HepG2 (cell line): ENCODE measurements around the gene MICB. TPM values are rescaled to one million over a fixed set of nuclear protein-coding genes. Genes with fewer than 3 reads are reported as not detected.
A peak's percentile ranks its signal among the peaks of the same experiment; 100 is the strongest.

ENCODE experiments used
- ARHGAP35 ChIP-seq: sonication (generic); formaldehyde crosslinking; IDR thresholded peaks from 2 replicates; pipeline ENCODE4 v1.9.0; 2022; ENCODE audit warnings: mild to moderate bottlenecking, inconsistent platforms, moderate library complexity, missing genetic modification reagents, borderline replicate concordance
- CBFB ChIP-seq: sonication (generic); formaldehyde crosslinking; IDR thresholded peaks from 2 replicates; pipeline ENCODE4 v1.4.0; 2020; ENCODE audit warnings: missing genetic modification reagents
- CBX2 ChIP-seq, 2 experiments: fragments of 200-600 bp in 1 of 2; sonication (generic); formaldehyde crosslinking in 1 of 2; IDR thresholded peaks; 2 replicates each; pipeline versions ENCODE4 v1.7.0 to v1.8.1; 2018 to 2022; ENCODE audit warnings: low read depth in 2 of 2, low read length in 1 of 2, mild to moderate bottlenecking in 1 of 2, missing genetic modification reagents in 1 of 2
- FOSL2 ChIP-seq: sonication (generic); formaldehyde crosslinking; IDR thresholded peaks from 2 replicates; pipeline ENCODE4 v1.4.0; 2020; ENCODE audit warnings: missing genetic modification reagents
- FOXC1 ChIP-seq: sonication (generic); formaldehyde crosslinking; IDR thresholded peaks from 2 replicates; pipeline ENCODE4 v1.8.0; 2022; ENCODE audit warnings: mild to moderate bottlenecking, missing genetic modification reagents, borderline replicate concordance
- HBP1 ChIP-seq: IDR thresholded peaks from 2 replicates; pipeline ENCODE4 v1.6.1; 2016; ENCODE audit warnings: low read depth, control low read depth
- MNT ChIP-seq: fragments of 450-650 bp; IDR thresholded peaks from 2 replicates; pipeline ENCODE4 v1.6.1; 2016
- SAP130 ChIP-seq: IDR thresholded peaks from 2 replicates; pipeline ENCODE4 v1.6.1; 2016; ENCODE audit warnings: low read depth
- TCF7L2 ChIP-seq: IDR thresholded peaks from 2 replicates; pipeline ENCODE4 v1.6.1; 2011; ENCODE audit warnings: mild to moderate bottlenecking, low read depth, low read length, moderate library complexity
- ZNF24 ChIP-seq: fragments of 450-650 bp; IDR thresholded peaks from 2 replicates; pipeline ENCODE4 v1.6.1; 2017; ENCODE audit warnings: antibody characterized with exemption, mild to moderate bottlenecking
- ZNF33A ChIP-seq: sonication (generic); formaldehyde crosslinking; IDR thresholded peaks from 2 replicates; pipeline ENCODE4 v1.5.1; 2020; ENCODE audit warnings: missing genetic modification reagents, mild to moderate bottlenecking, moderate library complexity, borderline replicate concordance
- ZNF34 ChIP-seq: sonication (generic); formaldehyde crosslinking; IDR thresholded peaks from 2 replicates; pipeline ENCODE4 v1.4.0; 2020; ENCODE audit warnings: mild to moderate bottlenecking, missing genetic modification reagents, borderline replicate concordance
- ZNF432 ChIP-seq: sonication (generic); formaldehyde crosslinking; IDR thresholded peaks from 2 replicates; pipeline ENCODE4 v1.5.0; 2020; ENCODE audit warnings: missing genetic modification reagents, mild to moderate bottlenecking, borderline replicate concordance
- ZNF546 ChIP-seq: sonication (generic); formaldehyde crosslinking; conservative IDR thresholded peaks from 2 replicates; pipeline ENCODE4 v1.8.1; 2023; ENCODE audit warnings: mild to moderate bottlenecking, missing genetic modification reagents
- ZNF577 ChIP-seq: sonication (generic); formaldehyde crosslinking; IDR thresholded peaks from 2 replicates; pipeline ENCODE4 v1.4.0; 2020; ENCODE audit warnings: mild to moderate bottlenecking, low read depth, missing genetic modification reagents, borderline replicate concordance
- ZUFSP ChIP-seq: sonication (generic); formaldehyde crosslinking; IDR thresholded peaks from 2 replicates; pipeline ENCODE4 v1.9.0; 2021; ENCODE audit warnings: missing genetic modification reagents, mild to moderate bottlenecking, borderline replicate concordance
- polyA plus RNA-seq, 8 experiments: library from polyadenylated mRNA; depleted of rRNA in 3 of 8; stranded (reverse) in 7 of 8; unstranded in 1 of 8; fragments of >200 nt; fragmentation: Illumina TruSeq in 4 of 8; extraction: Trizol in 4 of 8; gene quantifications; 2 replicates each; pipeline versions ENCODE4 v1.2.1 to v1.2.3, GENCODE V29; 2011 to 2016; ENCODE audit warnings: low read depth in 4 of 8, missing spikeins in 1 of 8, mixed read lengths in 1 of 8; ENCODE audit not compliant: insufficient read depth in 1 of 8
- total RNA-seq, 5 experiments: library from RNA; depleted of rRNA; stranded (reverse); fragments of >200 nt; fragmentation: Illumina TruSeq; extraction: Trizol; gene quantifications; 2 replicates each; pipeline ENCODE4 v1.2.3, GENCODE V29; 2016; ENCODE audit warnings: low read depth in 1 of 5
- TF ChIP-seq, protein P1 (sequence below): sonication (generic); formaldehyde crosslinking; IDR thresholded peaks from 2 replicates; pipeline ENCODE4 v1.9.0; 2021; ENCODE audit warnings: missing genetic modification reagents, borderline replicate concordance
- TF ChIP-seq, protein P2 (sequence below): IDR thresholded peaks from 2 replicates; pipeline ENCODE4 v1.6.1; 2016; ENCODE audit warnings: mild to moderate bottlenecking, missing biosample characterization, missing genetic modification reagents
- TF ChIP-seq, protein P3 (sequence below): sonication (generic); formaldehyde crosslinking; IDR thresholded peaks from 2 replicates; pipeline ENCODE4 v1.4.0; 2020; ENCODE audit warnings: mild to moderate bottlenecking, missing genetic modification reagents

The MICB gene
- total and polyA plus RNA-seq, 2 of the 13 experiments (the other 11 are each of a cell fraction or from before 2014, with no cell fraction given) = 12.5 to 12.8 TPM

DNA sequence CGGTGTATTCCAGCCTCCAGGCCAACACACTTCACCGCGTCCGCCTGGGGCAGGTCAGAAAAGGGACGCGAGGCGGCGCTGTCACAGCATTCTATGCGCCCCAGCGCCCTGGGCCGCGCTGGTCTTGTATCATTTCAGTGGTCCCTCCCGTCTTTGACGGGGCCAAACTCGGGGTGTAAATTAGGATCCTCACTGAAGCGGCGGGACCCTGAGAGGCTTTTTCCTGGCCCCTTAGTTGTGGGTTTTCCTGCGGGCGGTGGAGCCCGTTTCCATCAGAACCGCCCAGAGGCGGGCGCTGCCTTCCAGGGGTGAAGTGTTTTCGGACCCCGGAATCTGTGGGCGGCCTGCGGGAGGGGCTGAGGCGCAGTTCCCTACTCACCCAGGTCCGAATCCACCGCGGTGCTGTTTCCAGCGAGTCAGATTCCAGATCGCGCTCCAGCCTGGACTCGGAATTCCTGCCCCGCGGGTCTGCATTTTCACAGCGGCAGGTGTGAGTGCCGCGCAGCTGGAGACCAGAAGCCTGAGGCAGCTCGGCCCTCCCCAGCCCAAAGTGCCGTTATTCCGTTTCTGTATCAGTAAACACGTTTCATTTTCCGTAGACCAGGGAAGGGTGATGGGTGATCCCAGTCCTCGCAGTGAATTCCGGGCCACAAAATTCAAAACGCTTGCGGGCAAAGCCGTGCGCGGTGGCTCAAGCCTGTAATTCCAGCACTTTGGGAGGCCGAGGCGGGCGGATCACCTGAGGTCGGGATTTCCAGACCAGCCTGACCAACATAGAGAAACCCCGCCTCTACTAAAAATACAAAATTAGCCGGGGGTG lies 3.9 kb upstream of the MICB start (continued):
- TF ChIP-seq ZNF33A (CRISPR knock-in tag) (0 out of 2 replicates have a peak, but pooled peaks have one; percentile 37), CBFB (CRISPR knock-in tag) (no peak), ZNF432 (no peak), ZNF24 (no peak), FOXC1 (CRISPR knock-in tag) (no peak), ZNF34 (no peak), MNT (no peak), HBP1 (CRISPR knock-in tag) (no peak), SAP130 (peak; percentile 76), ZNF577 (no peak), TCF7L2 (no peak), ZUFSP (no peak), CBX2 (IDR thresholded peaks at IDR 0.05; ENCODE audit: low read depth, low read length) (no peak), CBX2 (CRISPR knock-in tag; IDR thresholded peaks at IDR 0.05; ENCODE audit: low read depth) (no peak), ZNF546 (CRISPR knock-in tag) (no peak), ARHGAP35 (no peak), FOSL2 (CRISPR knock-in tag) (no peak)
- TF ChIP-seq, protein P1, sequence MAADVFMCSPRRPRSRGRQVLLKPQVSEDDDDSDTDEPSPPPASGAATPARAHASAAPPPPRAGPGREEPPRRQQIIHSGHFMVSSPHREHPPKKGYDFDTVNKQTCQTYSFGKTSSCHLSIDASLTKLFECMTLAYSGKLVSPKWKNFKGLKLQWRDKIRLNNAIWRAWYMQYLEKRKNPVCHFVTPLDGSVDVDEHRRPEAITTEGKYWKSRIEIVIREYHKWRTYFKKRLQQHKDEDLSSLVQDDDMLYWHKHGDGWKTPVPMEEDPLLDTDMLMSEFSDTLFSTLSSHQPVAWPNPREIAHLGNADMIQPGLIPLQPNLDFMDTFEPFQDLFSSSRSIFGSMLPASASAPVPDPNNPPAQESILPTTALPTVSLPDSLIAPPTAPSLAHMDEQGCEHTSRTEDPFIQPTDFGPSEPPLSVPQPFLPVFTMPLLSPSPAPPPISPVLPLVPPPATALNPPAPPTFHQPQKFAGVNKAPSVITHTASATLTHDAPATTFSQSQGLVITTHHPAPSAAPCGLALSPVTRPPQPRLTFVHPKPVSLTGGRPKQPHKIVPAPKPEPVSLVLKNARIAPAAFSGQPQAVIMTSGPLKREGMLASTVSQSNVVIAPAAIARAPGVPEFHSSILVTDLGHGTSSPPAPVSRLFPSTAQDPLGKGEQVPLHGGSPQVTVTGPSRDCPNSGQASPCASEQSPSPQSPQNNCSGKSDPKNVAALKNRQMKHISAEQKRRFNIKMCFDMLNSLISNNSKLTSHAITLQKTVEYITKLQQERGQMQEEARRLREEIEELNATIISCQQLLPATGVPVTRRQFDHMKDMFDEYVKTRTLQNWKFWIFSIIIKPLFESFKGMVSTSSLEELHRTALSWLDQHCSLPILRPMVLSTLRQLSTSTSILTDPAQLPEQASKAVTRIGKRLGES (CRISPR knock-in tag) = no peak
- TF ChIP-seq, protein P2, sequence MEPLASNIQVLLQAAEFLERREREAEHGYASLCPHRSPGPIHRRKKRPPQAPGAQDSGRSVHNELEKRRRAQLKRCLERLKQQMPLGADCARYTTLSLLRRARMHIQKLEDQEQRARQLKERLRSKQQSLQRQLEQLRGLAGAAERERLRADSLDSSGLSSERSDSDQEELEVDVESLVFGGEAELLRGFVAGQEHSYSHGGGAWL (CRISPR knock-in tag) = 0 out of 2 replicates have a peak, but pooled peaks have one; percentile 15
- TF ChIP-seq, protein P3, sequence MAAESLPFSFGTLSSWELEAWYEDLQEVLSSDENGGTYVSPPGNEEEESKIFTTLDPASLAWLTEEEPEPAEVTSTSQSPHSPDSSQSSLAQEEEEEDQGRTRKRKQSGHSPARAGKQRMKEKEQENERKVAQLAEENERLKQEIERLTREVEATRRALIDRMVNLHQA (CRISPR knock-in tag) = no peak
